IPS-20b (cell line): ENCODE measurements around the gene SMOC2.

Experiments
- H3K27ac ChIP-seq: one replicate; pipeline ENCODE4 v1.5.1; 2013; ENCODE audit warnings: low read length
- H3K27me3 ChIP-seq: 2 replicates; pipeline ENCODE4 v1.6.1; 2013; ENCODE audit warnings: mild to moderate bottlenecking, low read length, inconsistent platforms; ENCODE audit not compliant: insufficient read depth
- H3K36me3 ChIP-seq: 2 replicates; pipeline ENCODE4 v1.6.1; 2013; ENCODE audit warnings: low read depth, mild to moderate bottlenecking, inconsistent platforms, low read length, moderate library complexity; ENCODE audit not compliant: insufficient read depth
- H3K4me1 ChIP-seq: 2 replicates; pipeline ENCODE4 v1.6.1; 2013; ENCODE audit warnings: mild to moderate bottlenecking, control low read depth, inconsistent platforms, low read length, moderate library complexity; ENCODE audit not compliant: insufficient read depth
- H3K4me3 ChIP-seq: 2 replicates; pipeline ENCODE4 v1.5.1; 2013; ENCODE audit warnings: mild to moderate bottlenecking, low read length, inconsistent platforms
- H3K9ac ChIP-seq: 2 replicates; pipeline ENCODE4 v1.6.1; 2013; ENCODE audit warnings: low read depth, mild to moderate bottlenecking, inconsistent platforms, low read length, moderate library complexity
- H3K9me3 ChIP-seq: 2 replicates; pipeline ENCODE4 v1.6.1; 2013; ENCODE audit warnings: mild to moderate bottlenecking, low read depth, low read length, inconsistent platforms; ENCODE audit not compliant: insufficient read depth

Gene SMOC2

GRCh38 chr6:168708526-168708925, 267.5 kb downstream of the SMOC2 start:
- Histone ChIP-seq H3K27ac (no peak overlapping the region), H3K9me3 (peaks cover 10% of the 10 kb centered on the region), H3K9ac (no peak overlapping the region), H3K4me1 (no peaks in the 10 kb centered on the region; the same call in 1 of the 2 replicates), H3K27me3 (no peaks in the 10 kb centered on the region), H3K36me3 (no peaks in the 10 kb centered on the region), H3K4me3 (no peak overlapping the region)

- Histone ChIP-seq H3K4me1 (no peaks in the 10 kb centered on the region; the same call in 1 of the 2 replicates), H3K9ac (no peak overlapping the region), H3K27ac (no peak overlapping the region), H3K4me3 (no peak overlapping the region), H3K9me3 (peaks cover 14% of the 10 kb centered on the region), H3K27me3 (no peaks in the 10 kb centered on the region), H3K36me3 (no peaks in the 10 kb centered on the region)
Measured at GRCh38 chr6:168708984-168709383, 268.0 kb downstream of the SMOC2 start.

GRCh38 chr6:168709390-168709789, 268.4 kb downstream of the SMOC2 start:
- Histone ChIP-seq H3K4me1 (no peaks in the 10 kb centered on the region; the same call in 1 of the 2 replicates), H3K27ac (no peak overlapping the region), H3K9ac (no peak overlapping the region), H3K9me3 (peaks cover 14% of the 10 kb centered on the region), H3K36me3 (no peaks in the 10 kb centered on the region), H3K27me3 (no peaks in the 10 kb centered on the region), H3K4me3 (no peak overlapping the region)

GRCh38 chr6:168709991-168710390, 269.0 kb downstream of the SMOC2 start:
- H3K4me1 ChIP-seq, result no peaks in the 10 kb centered on the region; the same call in 1 of the 2 replicates
- no peaks in the 10 kb centered on the region for H3K36me3 ChIP-seq
- H3K27me3 ChIP-seq, result no peaks in the 10 kb centered on the region
- no peak overlapping the region for H3K4me3 ChIP-seq
- H3K9me3 ChIP-seq, result peaks cover 19% of the 10 kb centered on the region
- no peak overlapping the region for H3K27ac ChIP-seq
- H3K9ac ChIP-seq, result no peak overlapping the region

GRCh38 chr6:168711049-168711640, 270.2 kb downstream of the SMOC2 start:
- H3K36me3 ChIP-seq, result no peaks in the 10 kb centered on the region
- H3K4me1 ChIP-seq, result no peaks in the 10 kb centered on the region
- no peak overlapping the region for H3K27ac ChIP-seq
- H3K9ac ChIP-seq, result no peak overlapping the region
- H3K27me3 ChIP-seq, result no peaks in the 10 kb centered on the region
- H3K9me3 ChIP-seq, result peaks cover 27% of the 10 kb centered on the region
- no peak overlapping the region for H3K4me3 ChIP-seq

- H3K27ac ChIP-seq, result no peak overlapping the region
- H3K4me3 ChIP-seq, result no peak overlapping the region
- no peaks in the 10 kb centered on the region for H3K27me3 ChIP-seq
- no peaks in the 10 kb centered on the region for H3K4me1 ChIP-seq
- H3K36me3 ChIP-seq, result no peaks in the 10 kb centered on the region
- H3K9ac ChIP-seq, result no peak overlapping the region
- peaks cover 27% of the 10 kb centered on the region for H3K9me3 ChIP-seq
Measured at GRCh38 chr6:168711666-168712300, 270.8 kb downstream of the SMOC2 start.

- no peaks in the 10 kb centered on the region for H3K27me3 ChIP-seq
- H3K4me3 ChIP-seq, result no peak overlapping the region
- H3K36me3 ChIP-seq, result no peaks in the 10 kb centered on the region
- H3K9me3 ChIP-seq, result peaks cover 27% of the 10 kb centered on the region
- H3K27ac ChIP-seq, result no peak overlapping the region
- H3K4me1 ChIP-seq, result no peaks in the 10 kb centered on the region
- H3K9ac ChIP-seq, result no peak overlapping the region
Measured at GRCh38 chr6:168712993-168713392, 272.0 kb downstream of the SMOC2 start.

GRCh38 chr6:168713839-168714238, 272.9 kb downstream of the SMOC2 start:
- Histone ChIP-seq H3K27me3 (no peaks in the 10 kb centered on the region), H3K27ac (no peak overlapping the region), H3K36me3 (no peaks in the 10 kb centered on the region), H3K4me1 (no peaks in the 10 kb centered on the region), H3K4me3 (no peak overlapping the region), H3K9me3 (peaks cover 27% of the 10 kb centered on the region), H3K9ac (no peak overlapping the region)

- H3K36me3 ChIP-seq, result no peaks in the 10 kb centered on the region
- no peak overlapping the region for H3K4me3 ChIP-seq
- no peak overlapping the region for H3K9ac ChIP-seq
- H3K4me1 ChIP-seq, result no peaks in the 10 kb centered on the region
- no peak overlapping the region for H3K27ac ChIP-seq
- H3K9me3 ChIP-seq, result peaks cover 27% of the 10 kb centered on the region
- H3K27me3 ChIP-seq, result no peaks in the 10 kb centered on the region
Measured at GRCh38 chr6:168714547-168715260, 273.7 kb downstream of the SMOC2 start.

- Histone ChIP-seq H3K36me3 (no peaks in the 10 kb centered on the region), H3K4me1 (no peaks in the 10 kb centered on the region), H3K4me3 (no peak overlapping the region), H3K9ac (no peak overlapping the region), H3K27me3 (no peaks in the 10 kb centered on the region), H3K27ac (no peak overlapping the region), H3K9me3 (peaks cover 27% of the 10 kb centered on the region)
Measured at GRCh38 chr6:168715643-168716481, 274.9 kb downstream of the SMOC2 start.

- Histone ChIP-seq H3K27ac (no peak overlapping the region), H3K4me3 (no peak overlapping the region), H3K4me1 (no peaks in the 10 kb centered on the region), H3K36me3 (no peaks in the 10 kb centered on the region), H3K27me3 (no peaks in the 10 kb centered on the region), H3K9me3 (peaks cover 30% of the 10 kb centered on the region), H3K9ac (no peak overlapping the region)
Measured at GRCh38 chr6:168716581-168716980, 275.6 kb downstream of the SMOC2 start.
